Loucy (cell line): Measurements from ENCODE around the gene IGSF21.

Experiments
- EZH2phosphoT487 ChIP-seq: fragments of 200-600 bp; IDR thresholded peaks from 2 replicates; pipeline ENCODE4 v1.6.1; 2018; ENCODE audit warnings: antibody characterized with exemption, mild to moderate bottlenecking, moderate library complexity, borderline replicate concordance
- TF ChIP-seq, protein P1 (sequence below): fragments of 200-600 bp; sonication (generic); conservative IDR thresholded peaks from 2 replicates; pipeline ENCODE4 v1.5.1; 2014; ENCODE audit warnings: mild to moderate bottlenecking, antibody characterized with exemption, low read length

DNA sequence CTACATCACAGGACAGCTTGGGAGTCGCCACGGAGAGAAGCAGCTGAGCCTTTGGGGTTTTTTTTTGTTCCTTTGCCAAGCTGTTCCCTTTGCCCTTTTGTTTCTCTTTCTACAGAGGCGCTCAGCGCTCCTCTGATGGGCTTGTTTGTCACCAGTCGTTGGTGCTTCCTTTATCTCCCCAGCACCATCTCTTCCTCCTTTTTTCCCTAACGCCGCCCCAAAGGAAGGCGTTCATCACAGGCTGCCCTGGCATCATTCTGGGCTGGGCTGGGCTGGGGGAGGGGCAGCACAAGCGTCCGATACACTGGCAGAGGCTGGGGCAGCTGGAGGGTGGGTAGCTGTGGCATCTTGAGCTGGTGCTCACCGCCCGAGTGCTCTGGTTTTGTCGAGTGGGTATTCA, 10.5 kb downstream of the IGSF21 start:
- TF ChIP-seq, protein P1, sequence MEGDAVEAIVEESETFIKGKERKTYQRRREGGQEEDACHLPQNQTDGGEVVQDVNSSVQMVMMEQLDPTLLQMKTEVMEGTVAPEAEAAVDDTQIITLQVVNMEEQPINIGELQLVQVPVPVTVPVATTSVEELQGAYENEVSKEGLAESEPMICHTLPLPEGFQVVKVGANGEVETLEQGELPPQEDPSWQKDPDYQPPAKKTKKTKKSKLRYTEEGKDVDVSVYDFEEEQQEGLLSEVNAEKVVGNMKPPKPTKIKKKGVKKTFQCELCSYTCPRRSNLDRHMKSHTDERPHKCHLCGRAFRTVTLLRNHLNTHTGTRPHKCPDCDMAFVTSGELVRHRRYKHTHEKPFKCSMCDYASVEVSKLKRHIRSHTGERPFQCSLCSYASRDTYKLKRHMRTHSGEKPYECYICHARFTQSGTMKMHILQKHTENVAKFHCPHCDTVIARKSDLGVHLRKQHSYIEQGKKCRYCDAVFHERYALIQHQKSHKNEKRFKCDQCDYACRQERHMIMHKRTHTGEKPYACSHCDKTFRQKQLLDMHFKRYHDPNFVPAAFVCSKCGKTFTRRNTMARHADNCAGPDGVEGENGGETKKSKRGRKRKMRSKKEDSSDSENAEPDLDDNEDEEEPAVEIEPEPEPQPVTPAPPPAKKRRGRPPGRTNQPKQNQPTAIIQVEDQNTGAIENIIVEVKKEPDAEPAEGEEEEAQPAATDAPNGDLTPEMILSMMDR, result no peak
- TF ChIP-seq EZH2phosphoT487, result no peak
